AG10803 (cell line): ENCODE data around the gene HDAC10.

ENCODE experiments used
- DNase-seq: peaks from one replicate; pipeline ENCODE4 v3.0.0; 2010; ENCODE audit warnings: low read depth
- H3K4me3 ChIP-seq: 2 replicates; pipeline ENCODE4 v1.5.1; 2011; ENCODE audit warnings: mild to moderate bottlenecking, low read length, control low read depth
- CTCF ChIP-seq: conservative IDR thresholded peaks from 2 replicates; pipeline ENCODE4 v1.5.1; 2011; ENCODE audit warnings: mild to moderate bottlenecking, low read length, control low read depth, inconsistent platforms

Gene HDAC10

GRCh38 chr22:50218996-50219727 is 31.9 kb downstream of the HDAC10 start:
- TF ChIP-seq CTCF = no peak
- no peak overlapping the region for H3K4me3 ChIP-seq
- DNase-seq = peak; percentile 75

GRCh38 chr22:50218153-50218995 is 32.7 kb downstream of the HDAC10 start:
- no peak for DNase-seq
- TF ChIP-seq CTCF = no peak
- no peak overlapping the region for H3K4me3 ChIP-seq

GRCh38 chr22:50217543-50218152 is 33.4 kb downstream of the HDAC10 start:
- DNase-seq = no peak
- H3K4me3 ChIP-seq = no peak overlapping the region

GRCh38 chr22:50216684-50217520 is 34.2 kb downstream of the HDAC10 start:
- no peak for TF ChIP-seq CTCF
- H3K4me3 ChIP-seq = no peak overlapping the region
- no peak for DNase-seq

More at GRCh38 chr22:50217543-50218152, 33.4 kb downstream of the HDAC10 start:
- TF ChIP-seq CTCF = no peak

GRCh38 chr22:50216055-50216683 is 34.9 kb downstream of the HDAC10 start:
- TF ChIP-seq CTCF = no peak
- DNase-seq = no peak

GRCh38 chr22:50215297-50216054 is 35.6 kb downstream of the HDAC10 start:
- no peak for TF ChIP-seq CTCF
- no peak overlapping the region for H3K4me3 ChIP-seq
- DNase-seq = no peak

More at GRCh38 chr22:50216055-50216683, 34.9 kb downstream of the HDAC10 start:
- no peak overlapping the region for H3K4me3 ChIP-seq
